Measurements from ENCODE around the gene RPL13A.

Gene RPL13A

DNA sequence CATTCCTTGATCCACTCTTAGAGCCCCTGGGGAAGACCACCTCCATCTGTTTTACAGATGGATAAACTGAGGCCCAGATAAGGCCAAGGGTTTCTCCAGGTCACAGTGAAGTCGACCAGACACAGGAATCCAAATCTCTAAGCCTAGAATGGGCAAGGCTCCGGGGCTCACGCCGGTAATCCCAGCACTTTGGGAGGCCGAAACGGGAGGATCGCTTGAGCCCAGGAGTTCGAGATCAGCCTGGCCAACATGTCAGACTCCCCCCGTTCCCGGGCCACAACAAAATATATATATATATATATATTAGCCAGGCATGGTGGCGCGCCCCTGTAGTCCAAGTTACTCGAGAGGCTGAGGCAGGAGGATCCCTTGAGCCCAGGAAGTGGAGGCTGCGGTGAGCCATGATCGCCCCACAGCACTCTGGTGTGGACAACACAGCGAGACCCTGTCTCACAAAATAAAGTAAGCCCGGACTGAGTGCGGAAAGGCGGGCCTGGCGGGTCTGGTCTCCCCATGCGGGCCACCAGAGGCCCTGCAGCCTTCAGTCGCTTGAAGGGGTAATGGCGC is 615 bp upstream of the RPL13A start:
- no peak for DNase-seq

DNA sequence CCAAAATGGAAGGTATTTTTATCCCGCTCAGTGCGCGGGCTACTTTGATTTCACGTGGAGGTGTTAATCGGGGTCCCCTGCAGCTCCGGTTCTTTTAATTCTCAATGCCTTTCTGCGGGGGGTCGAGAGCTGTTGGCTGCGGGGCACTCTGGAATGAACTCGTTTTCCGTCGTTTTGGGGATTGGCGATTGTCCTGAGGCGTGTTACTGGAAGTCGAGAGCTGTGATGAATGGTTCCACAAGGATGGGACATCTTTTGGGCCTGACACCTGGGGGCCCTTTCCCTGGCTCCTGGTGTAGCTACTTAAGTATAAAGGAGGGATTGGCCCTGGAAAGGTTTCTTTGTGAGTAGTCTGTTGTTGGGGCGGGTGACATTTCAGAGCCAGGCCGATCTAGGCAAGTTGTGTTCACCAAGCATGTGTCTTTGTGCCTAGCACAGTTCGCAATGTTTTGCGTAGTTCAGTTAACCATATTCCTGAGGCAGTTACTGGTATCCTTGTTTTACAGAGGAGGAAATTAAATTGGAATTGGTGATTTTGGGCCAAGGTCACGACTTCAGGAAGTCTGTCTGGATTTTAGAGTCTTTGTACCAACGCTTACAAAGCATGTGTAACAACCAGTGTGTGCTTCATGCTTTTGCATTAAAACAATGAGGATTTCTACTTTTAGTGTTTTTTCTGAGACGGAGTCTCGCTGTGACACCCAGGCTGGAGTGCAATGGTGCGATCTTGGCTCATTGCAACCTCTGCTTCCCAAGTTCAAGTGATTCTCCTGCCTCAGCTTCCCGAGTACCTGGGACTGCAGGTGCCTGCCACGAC is 846 bp downstream of the RPL13A start:
- no peak for DNase-seq

DNA sequence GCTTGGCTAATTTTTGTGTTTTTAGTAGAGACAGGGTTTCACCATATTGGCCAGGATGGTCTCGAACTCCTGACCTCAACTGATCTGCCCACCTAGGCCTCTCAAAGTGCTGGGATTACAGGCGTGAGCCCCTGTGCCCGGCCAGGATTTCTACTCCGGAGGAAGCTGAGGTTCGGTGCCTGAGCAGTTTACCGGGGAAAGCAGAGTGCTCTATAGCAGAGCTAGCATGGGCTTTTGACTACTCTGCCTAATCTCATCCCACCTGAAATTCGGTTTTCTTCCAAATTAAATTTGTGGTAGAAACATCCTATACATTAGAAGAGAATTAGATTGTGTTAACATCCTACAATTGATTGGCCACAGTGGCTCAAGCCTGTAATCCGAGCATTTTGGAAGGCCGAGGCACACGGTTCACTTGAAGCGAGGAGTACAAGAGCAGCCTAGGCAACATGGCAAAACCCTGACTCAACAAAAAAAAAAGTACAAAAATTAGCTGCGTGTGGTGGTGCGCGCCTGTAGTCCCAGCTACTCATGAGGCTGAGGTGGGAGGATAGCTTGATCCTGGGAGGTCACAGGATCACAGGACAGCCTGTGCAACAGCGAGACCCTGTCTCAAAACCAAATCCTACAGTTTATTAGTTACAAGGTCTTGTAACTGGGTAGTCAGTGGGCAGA is 1.6 kb downstream of the RPL13A start:
- no peak for DNase-seq

DNA sequence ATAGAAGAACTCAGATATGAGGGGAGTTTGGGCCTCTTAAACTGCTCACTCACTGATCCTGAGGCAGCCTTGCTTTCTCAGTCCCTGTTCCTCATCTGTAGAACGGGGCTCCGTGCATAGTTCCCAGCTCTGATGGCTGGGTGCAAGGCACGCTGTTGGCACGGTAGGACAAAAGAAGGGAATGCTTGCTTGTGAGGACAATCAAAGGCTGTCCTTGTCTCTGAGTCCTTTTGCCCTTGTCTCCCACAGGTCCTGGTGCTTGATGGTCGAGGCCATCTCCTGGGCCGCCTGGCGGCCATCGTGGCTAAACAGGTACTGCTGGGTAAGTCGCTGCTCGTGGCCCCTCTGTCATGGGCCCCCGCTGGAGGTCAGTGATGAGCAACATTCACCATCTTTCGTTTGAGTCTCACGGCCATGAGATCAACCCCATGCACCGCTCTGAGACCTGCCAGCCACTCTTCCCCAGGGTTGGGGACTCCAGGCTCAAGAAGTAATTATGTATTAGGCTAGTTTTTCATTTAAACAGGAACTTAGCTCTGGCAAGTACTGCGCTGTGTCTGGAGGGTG is 2.3 kb downstream of the RPL13A start:
- DNase-seq, result no peak

DNA sequence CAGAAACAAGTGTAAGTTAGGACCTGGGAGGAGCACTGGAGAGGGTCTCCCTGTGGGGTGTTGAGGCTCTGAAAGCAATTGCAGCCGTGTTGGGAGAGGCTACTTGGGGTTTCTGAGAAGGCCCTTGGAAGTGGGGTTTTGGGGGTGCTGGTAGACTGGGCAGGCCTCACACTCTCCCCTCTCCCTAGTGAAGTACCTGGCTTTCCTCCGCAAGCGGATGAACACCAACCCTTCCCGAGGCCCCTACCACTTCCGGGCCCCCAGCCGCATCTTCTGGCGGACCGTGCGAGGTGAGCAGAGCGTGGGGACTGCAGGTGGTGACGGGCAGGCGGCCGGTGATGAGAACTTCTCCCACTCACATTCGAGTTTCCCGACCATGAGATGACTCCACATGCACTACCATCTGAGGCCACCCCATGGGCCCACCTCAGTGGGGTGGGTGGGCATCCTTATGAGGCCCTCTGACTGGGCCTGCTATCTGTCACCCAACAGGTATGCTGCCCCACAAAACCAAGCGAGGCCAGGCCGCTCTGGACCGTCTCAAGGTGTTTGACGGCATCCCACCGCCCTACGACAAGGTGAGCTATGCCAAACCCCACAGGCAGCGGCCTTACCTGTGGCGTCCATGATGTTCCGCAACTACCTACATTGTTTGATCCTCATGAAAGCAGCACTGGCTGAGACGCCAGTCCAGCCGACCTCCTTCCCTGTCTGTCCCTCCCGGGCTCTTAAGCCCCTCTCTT is 3.0 kb downstream of the RPL13A start:
- no peak for DNase-seq

DNA sequence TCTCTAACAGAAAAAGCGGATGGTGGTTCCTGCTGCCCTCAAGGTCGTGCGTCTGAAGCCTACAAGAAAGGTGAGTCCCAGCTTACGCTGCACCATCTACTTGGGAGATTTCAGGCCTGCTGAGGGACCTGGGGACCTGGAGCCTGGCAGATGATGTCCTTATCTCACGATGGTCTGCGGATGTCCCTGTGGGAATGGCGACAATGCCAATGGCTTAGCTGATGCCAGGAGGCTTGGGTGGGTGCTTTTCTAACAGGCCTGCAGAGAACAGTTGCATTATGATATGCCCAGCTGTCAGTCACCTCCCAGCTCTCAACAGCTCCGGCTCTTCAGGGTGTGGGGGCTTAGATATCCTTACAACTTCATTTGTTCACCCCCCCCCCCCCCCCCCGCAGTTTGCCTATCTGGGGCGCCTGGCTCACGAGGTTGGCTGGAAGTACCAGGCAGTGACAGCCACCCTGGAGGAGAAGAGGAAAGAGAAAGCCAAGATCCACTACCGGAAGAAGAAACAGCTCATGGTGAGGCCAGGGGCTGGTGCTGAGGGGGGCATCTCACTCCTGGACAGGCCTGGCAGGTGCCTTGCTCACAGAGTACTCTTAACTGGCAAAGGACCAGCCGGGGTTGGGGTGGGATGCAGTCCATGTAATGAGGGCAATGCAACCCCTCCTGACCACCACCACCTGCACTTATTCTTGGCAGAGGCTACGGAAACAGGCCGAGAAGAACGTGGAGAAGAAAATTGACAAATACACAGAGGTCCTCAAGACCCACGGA is 3.8 kb downstream of the RPL13A start:
- no peak for DNase-seq

DNA sequence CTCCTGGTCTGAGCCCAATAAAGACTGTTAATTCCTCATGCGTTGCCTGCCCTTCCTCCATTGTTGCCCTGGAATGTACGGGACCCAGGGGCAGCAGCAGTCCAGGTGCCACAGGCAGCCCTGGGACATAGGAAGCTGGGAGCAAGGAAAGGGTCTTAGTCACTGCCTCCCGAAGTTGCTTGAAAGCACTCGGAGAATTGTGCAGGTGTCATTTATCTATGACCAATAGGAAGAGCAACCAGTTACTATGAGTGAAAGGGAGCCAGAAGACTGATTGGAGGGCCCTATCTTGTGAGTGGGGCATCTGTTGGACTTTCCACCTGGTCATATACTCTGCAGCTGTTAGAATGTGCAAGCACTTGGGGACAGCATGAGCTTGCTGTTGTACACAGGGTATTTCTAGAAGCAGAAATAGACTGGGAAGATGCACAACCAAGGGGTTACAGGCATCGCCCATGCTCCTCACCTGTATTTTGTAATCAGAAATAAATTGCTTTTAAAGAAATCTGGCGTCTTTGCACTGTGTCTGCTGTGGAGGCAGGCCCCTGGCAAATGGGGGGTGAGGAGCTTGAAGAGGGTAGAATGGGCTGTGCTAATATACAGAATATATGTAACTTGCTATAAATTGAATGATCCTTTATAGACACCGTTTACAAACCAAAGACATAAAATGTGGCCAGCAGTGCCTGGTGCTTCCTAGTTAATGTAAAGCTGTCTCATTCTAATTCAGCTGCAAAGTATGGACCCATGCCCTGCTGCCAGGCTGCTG is 4.6 kb downstream of the RPL13A start:
- no peak for DNase-seq

DNA sequence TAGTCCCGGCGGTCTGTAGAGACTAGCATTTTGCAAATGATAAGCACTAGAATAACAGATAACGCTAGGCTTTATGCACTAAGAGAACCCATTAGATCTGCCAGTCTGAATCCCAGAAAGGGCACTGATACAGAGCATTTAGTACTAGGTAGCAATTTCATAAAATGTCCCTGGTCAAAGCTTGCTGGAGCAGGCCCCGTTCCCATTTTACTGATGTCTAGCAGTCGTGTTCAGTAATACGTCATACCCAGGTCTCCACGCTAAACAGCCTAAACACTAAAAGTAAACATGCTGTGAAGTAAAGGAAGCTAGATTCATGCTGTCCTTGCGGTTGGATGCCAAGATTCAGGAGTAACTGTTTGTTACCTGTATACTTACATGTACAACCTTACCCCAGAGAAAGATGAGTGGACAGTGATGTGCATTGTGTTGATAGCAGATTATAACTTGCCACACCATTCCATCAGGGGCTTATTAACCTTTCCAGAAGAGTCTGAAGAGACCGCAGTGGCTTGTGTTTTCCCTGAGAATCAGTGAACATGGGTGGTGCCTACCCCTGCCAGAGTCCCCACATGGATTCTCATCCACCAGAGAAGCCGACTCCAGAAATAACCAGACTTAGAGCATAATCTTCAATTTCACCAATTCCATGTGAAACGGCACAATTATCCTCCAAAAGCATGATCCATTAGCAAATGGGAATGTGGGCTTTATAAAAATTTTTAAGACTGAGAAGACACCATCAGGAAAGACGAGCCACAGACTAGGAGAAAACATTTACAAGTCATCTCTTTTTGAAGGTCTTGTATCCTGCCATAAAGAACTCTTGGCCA is 5.4 kb downstream of the RPL13A start:
- no peak for DNase-seq

DNA sequence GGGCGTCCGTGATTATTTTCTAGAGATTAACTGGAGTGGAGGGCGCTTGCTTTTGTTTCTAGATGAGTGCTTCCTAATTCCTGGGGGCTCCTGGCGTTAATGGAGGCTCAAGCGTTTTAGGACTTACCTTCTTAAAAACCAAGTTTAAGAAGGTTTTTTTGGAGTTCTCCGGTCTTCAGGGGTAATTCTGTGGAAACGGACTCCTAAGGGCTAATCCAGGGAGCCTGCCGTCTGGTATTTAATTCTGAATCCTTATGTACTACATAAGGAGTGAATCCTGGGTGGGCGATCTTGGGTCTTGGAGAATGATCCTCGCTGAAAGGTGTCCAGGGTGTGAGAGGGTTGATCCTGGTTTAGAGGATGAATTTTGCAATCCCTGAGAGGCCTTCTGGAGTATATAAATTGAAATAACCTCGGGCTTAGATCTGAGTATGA is 9.2 kb downstream of the RPL13A start:
- no peak for DNase-seq

DNA sequence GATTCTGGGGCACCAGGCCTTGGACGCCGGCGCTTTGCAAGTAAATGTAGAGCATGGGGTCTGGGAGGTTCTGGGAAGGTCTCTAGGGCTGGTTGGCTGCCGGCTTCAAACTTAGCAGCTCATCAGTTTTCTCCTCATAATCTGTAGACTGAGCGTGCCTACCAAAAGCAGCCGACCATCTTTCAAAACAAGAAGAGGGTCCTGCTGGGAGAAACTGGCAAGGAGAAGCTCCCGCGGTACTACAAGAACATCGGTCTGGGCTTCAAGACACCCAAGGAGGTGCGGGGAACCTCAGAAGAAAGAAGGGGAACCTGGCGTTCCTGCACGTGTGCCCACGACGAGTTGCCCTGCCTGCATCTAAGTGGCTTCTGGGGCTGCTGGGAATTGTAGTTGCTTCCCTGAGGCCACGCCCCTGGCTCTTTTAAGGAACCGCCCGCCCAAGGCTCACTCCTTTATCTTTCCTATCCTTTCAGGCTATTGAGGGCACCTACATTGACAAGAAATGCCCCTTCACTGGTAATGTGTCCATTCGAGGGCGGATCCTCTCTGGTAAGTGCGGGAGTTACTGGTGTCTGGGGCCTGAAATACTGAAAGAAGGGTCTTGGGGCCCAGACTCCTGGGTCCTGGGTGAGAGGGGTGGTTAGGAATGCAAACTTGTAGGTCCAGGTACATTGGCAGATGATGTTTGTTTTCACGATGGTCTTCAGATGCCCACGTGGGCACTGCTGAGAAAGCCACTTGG is 9.8 kb downstream of the RPL13A start:
- peak; percentile 21 to 40 for DNase-seq

DNA sequence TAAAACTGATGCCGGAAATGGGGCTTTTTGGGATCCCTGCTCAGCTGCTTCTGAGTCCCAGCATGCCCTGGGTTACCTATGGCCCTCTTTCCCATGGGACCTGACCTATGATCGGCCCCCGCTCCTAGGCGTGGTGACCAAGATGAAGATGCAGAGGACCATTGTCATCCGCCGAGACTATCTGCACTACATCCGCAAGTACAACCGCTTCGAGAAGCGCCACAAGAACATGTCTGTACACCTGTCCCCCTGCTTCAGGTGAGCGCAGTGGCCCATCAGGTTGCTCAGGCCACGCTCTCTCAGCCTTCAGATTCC is 10.3 kb downstream of the RPL13A start:
- DNase-seq, result no peak

DNA sequence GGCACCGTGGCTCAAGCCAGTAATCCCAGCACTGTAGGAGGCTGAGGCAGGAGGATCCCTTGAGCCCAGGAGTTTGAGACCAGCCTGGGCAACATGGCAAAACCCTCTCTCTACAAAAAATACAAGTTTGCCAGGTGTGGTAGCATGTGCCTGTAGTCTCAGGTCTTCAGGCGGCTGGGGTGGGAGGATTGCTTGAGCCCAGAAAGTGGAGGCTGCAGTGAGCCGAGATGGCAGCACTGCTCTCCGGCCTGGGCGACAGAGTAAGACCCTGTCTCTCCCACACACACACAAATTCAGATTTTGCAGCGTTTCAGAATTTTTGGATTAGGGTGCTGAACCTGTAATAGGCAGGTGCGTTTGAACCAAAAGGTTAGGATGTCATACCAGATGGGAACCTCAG is 11.1 kb downstream of the RPL13A start:
- DNase-seq, result no peak

DNA sequence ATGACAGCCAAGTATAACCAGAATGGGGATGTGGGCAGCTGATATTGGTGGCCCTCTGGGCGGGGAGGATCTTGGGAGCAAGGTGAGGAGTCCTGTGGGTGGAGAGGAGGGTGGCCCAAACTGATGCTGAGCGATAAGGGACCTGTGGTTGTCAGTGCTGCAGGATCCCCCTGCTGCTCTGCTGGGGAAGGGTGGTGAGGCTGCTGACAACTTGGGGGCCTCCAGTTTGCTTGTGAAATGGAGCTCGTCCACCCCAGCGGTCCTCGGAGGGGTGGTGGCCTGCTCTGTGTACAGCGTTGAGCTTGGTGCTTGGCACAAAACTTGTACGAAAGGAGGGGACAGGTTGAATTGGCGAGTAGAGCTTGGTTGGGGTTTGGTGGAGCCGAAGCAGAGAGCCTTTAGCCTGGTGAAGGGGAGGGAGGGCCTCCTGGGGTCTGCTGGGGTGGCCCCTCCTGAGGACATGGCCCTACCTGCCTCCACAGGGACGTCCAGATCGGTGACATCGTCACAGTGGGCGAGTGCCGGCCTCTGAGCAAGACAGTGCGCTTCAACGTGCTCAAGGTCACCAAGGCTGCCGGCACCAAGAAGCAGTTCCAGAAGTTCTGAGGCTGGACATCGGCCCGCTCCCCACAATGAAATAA is 11.7 kb downstream of the RPL13A start:
- no peak for DNase-seq

DNA sequence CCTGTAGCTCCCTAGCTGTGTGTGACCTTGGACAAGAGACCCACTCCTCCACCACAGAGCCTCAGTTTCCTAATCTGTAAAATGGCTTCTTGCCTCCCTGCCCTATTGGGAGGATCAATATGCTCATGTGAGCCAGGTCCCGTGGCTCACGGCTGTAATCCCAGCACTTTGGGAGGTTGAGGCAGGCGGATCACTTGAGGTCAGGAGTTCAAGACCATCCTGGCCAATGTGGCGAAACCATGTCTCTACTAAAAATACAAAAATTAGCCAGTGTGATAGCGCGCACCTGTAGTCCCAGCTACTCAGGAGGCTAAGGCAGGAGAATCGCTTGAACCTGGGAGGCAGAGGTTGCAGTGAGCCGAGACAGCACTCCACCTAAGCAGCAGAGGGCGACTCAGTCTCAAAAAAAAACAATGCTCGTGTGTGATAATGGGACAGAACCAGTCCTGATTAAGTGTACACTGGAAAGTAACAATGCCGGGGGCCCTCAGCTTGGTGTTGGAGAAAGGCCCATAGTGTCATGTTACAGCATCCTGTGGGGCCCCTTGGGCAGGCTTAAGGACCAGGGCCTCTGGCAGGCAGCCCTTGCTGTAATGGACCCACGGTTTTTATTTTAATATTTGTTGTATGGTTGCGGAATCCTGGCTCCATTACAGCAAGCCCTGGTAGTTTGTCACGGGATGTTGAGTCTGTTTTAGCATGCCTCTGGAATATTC is 15.6 kb downstream of the RPL13A start:
- peak in 1 of 2 donors; percentile 34 for DNase-seq

DNA sequence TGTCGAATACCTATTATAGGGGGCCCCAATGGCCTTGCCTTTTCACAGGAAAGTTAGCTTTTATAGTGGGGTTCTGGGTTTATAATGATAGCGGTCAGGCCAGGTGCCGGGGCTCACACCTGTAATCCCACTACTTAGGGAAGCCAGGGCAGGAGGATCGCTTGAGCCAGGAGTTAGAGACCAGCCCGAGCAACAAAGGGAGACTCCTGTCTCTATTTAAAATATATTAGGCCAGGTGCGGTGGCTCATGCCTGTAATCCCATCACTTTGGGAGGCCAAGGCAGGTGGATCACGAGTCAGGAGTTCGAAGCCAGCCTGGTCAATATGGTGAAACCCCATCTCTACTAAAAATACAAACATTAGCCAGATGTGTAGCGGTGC is 16.2 kb downstream of the RPL13A start:
- no peak for DNase-seq

DNA sequence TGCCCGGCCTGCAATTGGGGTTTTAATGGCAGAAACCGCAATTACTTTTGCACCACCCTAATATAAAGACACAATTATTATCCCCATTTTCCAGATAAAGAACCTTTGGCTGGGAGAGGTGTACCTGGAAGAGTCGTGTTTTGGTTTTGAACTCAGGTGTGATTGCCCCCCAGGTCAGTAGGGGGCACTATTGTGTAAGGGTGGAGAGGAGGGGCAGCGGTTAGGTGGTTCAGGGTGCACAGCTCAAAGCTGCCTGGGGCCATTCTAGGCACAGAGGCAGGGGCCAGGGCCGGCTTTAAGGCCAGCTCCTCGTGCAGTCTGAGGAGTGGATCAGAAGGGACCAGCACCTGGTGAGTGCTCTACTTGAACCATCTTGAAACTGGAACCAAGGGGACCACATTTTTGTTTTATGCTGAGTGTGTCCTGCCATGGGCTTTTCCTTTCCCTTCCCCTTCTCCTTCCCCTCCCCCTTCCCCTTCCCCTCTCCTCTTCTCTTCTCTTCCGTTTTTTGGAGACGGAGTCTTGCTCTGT is 19.2 kb downstream of the RPL13A start:
- DNase-seq, result peak; percentile 15 to 69

DNA sequence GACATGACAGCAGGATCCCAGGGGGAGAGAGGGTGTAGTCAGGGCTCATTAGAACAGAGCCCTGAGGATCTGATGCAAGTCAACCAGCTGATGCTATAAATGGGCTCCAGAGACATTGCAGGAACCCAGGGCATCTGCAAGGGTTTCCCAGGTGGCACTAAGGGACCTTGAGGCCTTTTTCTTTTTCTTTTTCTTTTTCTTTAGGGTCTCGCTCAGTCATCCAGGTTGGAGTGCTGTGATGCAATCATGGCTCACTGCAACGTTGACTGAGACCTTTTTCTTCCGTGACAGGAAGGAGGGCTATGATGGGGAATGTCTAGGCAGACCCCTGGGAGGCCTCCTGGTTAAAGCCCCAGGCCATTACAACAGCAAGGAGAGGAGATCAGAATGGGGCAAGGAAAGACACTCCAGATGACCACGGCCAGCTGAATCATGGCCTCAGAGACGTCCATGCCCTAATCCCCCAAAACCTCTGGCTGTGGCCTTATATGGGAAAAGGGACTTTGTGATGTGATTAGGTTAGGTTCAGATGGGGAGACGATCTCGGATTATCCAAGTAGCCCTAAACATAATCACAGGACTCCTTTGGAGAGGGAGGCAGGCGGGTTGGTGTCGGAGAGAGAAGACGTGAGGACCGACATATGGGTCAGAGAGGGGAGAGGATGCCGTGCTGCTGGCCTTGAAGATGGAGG is 20.5 kb downstream of the RPL13A start:
- DNase-seq, result no peak

All from bone marrow (tissue), 2 donors.